ENCODE data around the gene TMEM30B. TPM values are rescaled to one million over a fixed set of nuclear protein-coding genes. Genes with fewer than 3 reads are reported as not detected.

Gene TMEM30B
- total RNA-seq, 1 experiment from 2014 or later, result 0.12 TPM

- H3K9ac ChIP-seq (ENCODE audit: low read length), result no peak overlapping the region
- H3K27ac ChIP-seq (ENCODE audit: low read depth, low read length), result no peak overlapping the region
- ChIA-PET POLR2A (no interaction called here), RAD21 (ENCODE audit: low non-redundant PET in 1 of 2, low total read pairs in 2 of 2, uncharacterized antibody in 2 of 2, unreplicated experiment in 2 of 2) (no interaction called here), CTCF (interaction anchor here (0.7 to 1.2 kb wide), 3 partner anchors 21 to 1018 kb away, joined by 3 to 5 read pairs (median 3); no protein-coding TSS in a partner anchor)
- H3K9me3 ChIP-seq (ENCODE audit: control insufficient read depth in 1 of 2, insufficient read depth in 1 of 2, low read depth in 1 of 2, low read length in 2 of 2), result no peaks in the 10 kb centered on the region
- no peak for TF ChIP-seq ZNF274 (IDR thresholded peaks at IDR 0.05; ENCODE audit: low read depth, low read length)
- no peak for TF ChIP-seq ZFX (IDR thresholded peaks at IDR 0.05)
- TF ChIP-seq RAD21 (IDR thresholded peaks at IDR 0.05; ENCODE audit: low read depth), result no peak
- TF ChIP-seq EZH2 (IDR thresholded peaks at IDR 0.05), result no peak
- TF ChIP-seq POLR2A (IDR thresholded peaks at IDR 0.05; ENCODE audit: borderline replicate concordance, extremely low read depth, insufficient read depth, insufficient read length), result no peak
- no peak for TF ChIP-seq SIN3A (IDR thresholded peaks at IDR 0.05; ENCODE audit: low read depth)
- TF ChIP-seq YY1 (IDR thresholded peaks at IDR 0.05; ENCODE audit: extremely low read depth, insufficient replicate concordance, low read depth, low read length), result no peak
- no peak for TF ChIP-seq EGR1 (IDR thresholded peaks at IDR 0.05; ENCODE audit: low read depth)
- no peak for TF ChIP-seq CEBPB (IDR thresholded peaks at IDR 0.05; ENCODE audit: low read depth)
- no peak for TF ChIP-seq POLR2AphosphoS5 (IDR thresholded peaks at IDR 0.05; ENCODE audit: low read depth, low read length)
- TF ChIP-seq TCF7L2 (IDR thresholded peaks at IDR 0.05; ENCODE audit: borderline replicate concordance, extremely low read depth, insufficient read depth, insufficient read length), result no peak
- TF ChIP-seq SRF (IDR thresholded peaks at IDR 0.05; ENCODE audit: low read depth), result no peak
- no peak for TF ChIP-seq JUND (IDR thresholded peaks at IDR 0.05)
- no peak for TF ChIP-seq ELF1 (IDR thresholded peaks at IDR 0.05; ENCODE audit: borderline replicate concordance, low read depth)
- no peak for TF ChIP-seq SP1 (IDR thresholded peaks at IDR 0.05; ENCODE audit: low read depth)
- TF ChIP-seq FOSL1 (IDR thresholded peaks at IDR 0.05; ENCODE audit: low read depth), result no peak
- H3K4me2 ChIP-seq (ENCODE audit: low read length), result no peak overlapping the region
- BruUV-seq (replicated peaks), result no TSS peak
- no peaks in the 10 kb centered on the region for H4K20me1 ChIP-seq (ENCODE audit: insufficient read depth)
- DNase-seq (ENCODE audit: low read depth, low spot score) (no peak), ATAC-seq (no peak)
- H3K36me3 ChIP-seq (ENCODE audit: control insufficient read depth in 1 of 2, insufficient read depth in 2 of 2, low read length in 2 of 2), result no peaks in the 10 kb centered on the region
- no peak overlapping the region for H3K4me3 ChIP-seq (replicated peaks in 1 of 2; ENCODE audit: low read depth in 1 of 2, low read length in 2 of 2)
- no peaks in the 10 kb centered on the region for H3K27me3 ChIP-seq (ENCODE audit: insufficient read depth, low read length)
- H3K9me2 ChIP-seq (ENCODE audit: insufficient read depth), result no peaks in the 10 kb centered on the region
- H3K79me2 ChIP-seq (ENCODE audit: insufficient read depth, low read length), result no peaks in the 10 kb centered on the region
- no peak overlapping the region for H2AFZ ChIP-seq (ENCODE audit: low read depth, low read length, poor library complexity, severe bottlenecking)
- peaks cover 0 to 9% of the 10 kb centered on the region in 2 experiments; a peak in 1 of 4 replicates for H3K4me1 ChIP-seq (ENCODE audit: control insufficient read depth in 1 of 2, insufficient read depth in 2 of 2, low read length in 2 of 2)
- intact Hi-C loops (cut with micrococcal nuclease), result loop anchor here (10.0 kb wide), 1 partner anchor 834 kb away; no protein-coding TSS in a partner anchor
Measured at GRCh38 chr14:61290701-61291100, 9.6 kb upstream of the TMEM30B start.

Data from HCT116 (cell line).